ENCODE measurements around the gene BCAP29.

The BCAP29 gene

DNA sequence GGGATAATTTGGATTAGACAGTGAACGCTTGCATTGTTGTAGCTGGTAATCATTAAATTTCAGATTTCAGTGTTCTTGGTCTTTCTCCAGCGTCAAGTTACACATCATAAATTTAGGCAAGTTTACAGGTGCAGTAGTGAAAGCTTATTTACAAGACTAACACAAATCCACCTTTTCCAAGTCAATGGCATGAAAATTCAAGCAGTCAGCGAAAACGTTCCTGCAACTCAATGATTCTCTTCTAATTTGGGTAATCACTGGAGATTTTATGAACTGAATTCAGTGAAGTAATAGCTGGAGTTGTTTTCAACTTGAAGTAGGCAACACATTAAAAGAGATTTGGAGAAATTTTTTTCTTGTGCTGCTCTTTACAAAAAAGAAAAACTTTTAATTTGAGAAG, 17.9 kb downstream of the BCAP29 start:
- Mint-ChIP-seq H3K4me3 (no peak overlapping the region), H3K36me3 (peaks cover 12% of the 10 kb centered on the region), H3K27me3 (no peaks in the 10 kb centered on the region), H3K4me1 (no peaks in the 10 kb centered on the region), H3K9me3 (no peaks in the 10 kb centered on the region), H3K27ac (no peak overlapping the region)

- Mint-ChIP-seq H3K27me3 (no peaks in the 10 kb centered on the region), H3K9me3 (no peaks in the 10 kb centered on the region), H3K27ac (no peak overlapping the region), H3K4me3 (no peak overlapping the region), H3K4me1 (no peaks in the 10 kb centered on the region), H3K36me3 (peaks cover 9% of the 10 kb centered on the region)
These were observed 19.2 kb downstream of the BCAP29 start for GRCh38 chr7:107599262-107599661.

GRCh38 chr7:107600816-107601215, 20.8 kb downstream of the BCAP29 start:
- H3K27me3 Mint-ChIP-seq = no peaks in the 10 kb centered on the region
- H3K36me3 Mint-ChIP-seq = peaks cover 10% of the 10 kb centered on the region
- H3K4me3 Mint-ChIP-seq = no peak overlapping the region
- no peak overlapping the region for H3K27ac Mint-ChIP-seq
- H3K4me1 Mint-ChIP-seq = no peaks in the 10 kb centered on the region
- no peaks in the 10 kb centered on the region for H3K9me3 Mint-ChIP-seq

DNA sequence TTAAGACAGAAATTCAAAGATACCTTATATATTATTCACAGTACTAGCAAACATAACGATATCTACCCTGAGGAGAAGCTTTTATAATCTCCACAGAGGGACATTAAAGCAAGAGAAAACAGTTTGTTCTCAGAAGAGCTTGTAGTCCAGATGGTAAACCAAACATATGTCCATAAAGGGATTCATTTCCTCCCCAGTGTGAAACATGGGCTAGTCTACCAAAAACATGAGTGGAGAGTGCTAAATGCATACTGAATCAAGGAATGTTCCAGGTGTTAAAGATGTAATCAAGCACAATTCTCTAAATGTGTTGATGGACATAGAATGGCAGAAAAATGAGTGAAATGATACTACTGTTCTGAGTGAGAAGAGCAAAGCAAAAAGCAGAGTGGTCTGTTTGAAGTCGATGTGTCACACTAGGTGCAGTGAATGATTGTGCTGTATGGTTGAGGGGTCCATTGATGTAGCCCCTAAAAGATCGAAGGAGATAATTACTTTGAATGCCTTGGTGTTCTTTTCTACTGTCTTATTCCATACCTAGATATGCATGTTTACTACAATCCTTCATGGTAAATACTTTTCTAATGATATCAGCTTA, 25.3 kb downstream of the BCAP29 start:
- Mint-ChIP-seq H3K4me3 (no peak overlapping the region), H3K27ac (no peak overlapping the region), H3K9me3 (no peaks in the 10 kb centered on the region), H3K27me3 (no peaks in the 10 kb centered on the region), H3K4me1 (no peaks in the 10 kb centered on the region), H3K36me3 (peaks cover 10% of the 10 kb centered on the region)

DNA sequence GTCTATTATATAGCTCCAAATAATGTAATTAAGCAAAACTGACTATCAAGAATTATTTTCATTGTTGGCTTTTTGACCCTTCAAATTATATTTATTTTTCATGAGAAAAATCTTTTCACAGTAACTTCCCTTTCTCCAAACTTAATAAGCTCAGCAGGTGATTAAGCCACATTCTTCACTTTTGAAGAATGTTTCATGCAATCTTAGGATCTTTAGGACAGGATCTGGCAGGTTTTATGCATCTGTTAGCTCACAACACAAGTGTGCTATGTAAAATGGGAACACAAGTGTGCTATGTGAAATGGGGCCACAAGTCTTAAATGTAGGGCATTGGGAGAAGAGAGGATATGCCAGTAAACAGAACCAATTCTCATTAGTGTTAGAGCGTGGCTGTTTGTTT, 26.3 kb downstream of the BCAP29 start:
- Mint-ChIP-seq H3K27ac (no peak overlapping the region), H3K36me3 (peaks cover 10% of the 10 kb centered on the region), H3K27me3 (no peaks in the 10 kb centered on the region), H3K9me3 (no peaks in the 10 kb centered on the region), H3K4me3 (no peak overlapping the region), H3K4me1 (no peaks in the 10 kb centered on the region)

DNA sequence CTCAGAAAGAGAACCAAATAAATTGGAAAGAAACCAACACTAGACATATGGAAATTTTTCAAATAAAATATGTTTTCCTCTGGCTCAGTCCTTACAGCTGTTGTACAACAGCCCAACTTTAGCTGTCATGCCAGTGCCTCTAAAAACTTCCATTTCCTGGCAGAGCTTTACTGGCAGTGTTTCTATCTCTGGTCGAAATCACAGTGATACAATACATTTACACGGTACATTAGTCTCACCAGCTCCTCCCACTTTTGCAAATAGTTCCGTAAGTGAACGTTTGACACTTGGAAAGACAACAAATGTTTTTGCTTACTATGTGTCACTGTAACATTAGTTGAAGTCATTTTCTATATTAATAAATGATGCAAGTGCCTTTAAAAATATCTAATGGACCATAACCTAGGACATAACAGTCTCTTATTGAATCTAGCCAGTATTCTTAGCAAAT, 29.8 kb downstream of the BCAP29 start:
- Mint-ChIP-seq H3K9me3 (no peaks in the 10 kb centered on the region), H3K27me3 (no peaks in the 10 kb centered on the region), H3K4me1 (no peaks in the 10 kb centered on the region), H3K4me3 (no peak overlapping the region), H3K27ac (no peak overlapping the region), H3K36me3 (peaks cover 12% of the 10 kb centered on the region)

- Mint-ChIP-seq H3K27me3 (no peaks in the 10 kb centered on the region), H3K4me1 (no peaks in the 10 kb centered on the region), H3K4me3 (no peak overlapping the region), H3K36me3 (peaks cover 11% of the 10 kb centered on the region), H3K9me3 (no peaks in the 10 kb centered on the region), H3K27ac (no peak overlapping the region)
These were observed 30.3 kb downstream of the BCAP29 start for GRCh38 chr7:107610323-107610722.

GRCh38 chr7:107613439-107613838, 33.4 kb downstream of the BCAP29 start:
- Mint-ChIP-seq H3K4me3 (no peak overlapping the region), H3K27ac (no peak overlapping the region), H3K9me3 (no peaks in the 10 kb centered on the region), H3K4me1 (no peaks in the 10 kb centered on the region), H3K27me3 (no peaks in the 10 kb centered on the region), H3K36me3 (peaks cover 12% of the 10 kb centered on the region)

DNA sequence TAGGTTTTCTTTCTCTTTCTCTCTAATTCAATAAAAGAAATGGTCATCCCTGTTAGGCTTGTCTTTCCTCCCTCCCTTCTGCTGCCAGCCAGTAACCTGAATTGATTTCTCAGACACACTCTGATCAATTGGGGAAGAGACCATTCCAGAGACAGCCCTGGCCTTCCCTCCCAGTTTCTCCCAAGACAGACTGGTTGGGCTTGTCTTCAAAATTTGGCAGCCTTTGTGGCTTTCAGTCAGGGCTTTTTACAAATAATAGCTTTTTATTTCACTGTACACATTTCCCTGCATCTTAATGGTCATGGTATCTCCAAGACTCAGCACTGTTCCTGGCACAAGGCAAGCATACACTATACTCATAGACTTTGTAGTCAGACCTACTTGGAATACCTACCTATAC, 33.9 kb downstream of the BCAP29 start:
- Mint-ChIP-seq H3K4me3 (no peak overlapping the region), H3K27ac (no peak overlapping the region)

GRCh38 chr7:107614425-107614824, 34.4 kb downstream of the BCAP29 start:
- no peak overlapping the region for H3K27ac Mint-ChIP-seq
- no peaks in the 10 kb centered on the region for H3K27me3 Mint-ChIP-seq
- no peaks in the 10 kb centered on the region for H3K4me1 Mint-ChIP-seq
- no peak overlapping the region for H3K4me3 Mint-ChIP-seq
- H3K9me3 Mint-ChIP-seq = no peaks in the 10 kb centered on the region
- peaks cover 6% of the 10 kb centered on the region for H3K36me3 Mint-ChIP-seq

More for the DNA sequence above, 33.9 kb downstream of the BCAP29 start:
- Mint-ChIP-seq H3K27me3 (no peaks in the 10 kb centered on the region), H3K9me3 (no peaks in the 10 kb centered on the region), H3K4me1 (no peaks in the 10 kb centered on the region), H3K36me3 (peaks cover 8% of the 10 kb centered on the region)

DNA sequence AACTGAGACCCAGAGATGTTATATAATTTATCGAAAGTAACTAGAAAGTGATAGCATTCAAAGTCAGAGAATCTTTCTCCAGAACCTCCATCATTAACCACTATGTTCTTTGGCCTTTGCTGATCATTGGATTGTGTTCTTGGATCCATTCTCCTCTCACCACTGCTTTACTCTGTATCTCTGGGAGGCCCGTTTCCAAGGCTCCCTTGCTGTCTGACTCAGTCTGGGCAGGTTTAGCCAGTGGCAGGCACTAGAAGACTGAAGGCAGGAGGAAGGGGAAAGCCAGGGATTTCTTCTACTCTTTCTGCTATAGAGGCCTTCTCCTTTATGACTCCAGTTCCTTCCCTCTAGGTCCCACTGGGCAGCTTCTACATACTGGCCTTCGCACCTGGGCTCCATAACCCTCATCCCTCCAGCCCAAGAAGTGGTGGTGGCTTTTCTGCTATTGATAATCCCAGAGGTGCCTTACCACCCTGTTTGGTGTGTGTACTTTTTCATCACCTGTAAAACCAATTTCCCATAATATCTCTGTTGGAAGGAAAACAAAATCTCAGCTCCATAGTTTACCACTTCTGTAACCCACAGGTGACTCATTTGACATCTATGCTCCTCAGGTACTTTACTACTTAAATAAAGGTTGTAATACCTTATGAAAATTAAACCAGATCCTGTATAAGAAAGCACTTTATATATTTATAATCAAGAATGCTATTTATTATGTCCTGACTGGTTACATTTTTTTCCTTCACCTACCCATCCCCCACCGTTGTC, 36.0 kb downstream of the BCAP29 start:
- H3K4me1 Mint-ChIP-seq = no peaks in the 10 kb centered on the region
- no peaks in the 10 kb centered on the region for H3K27me3 Mint-ChIP-seq
- peaks cover 6% of the 10 kb centered on the region for H3K36me3 Mint-ChIP-seq
- no peaks in the 10 kb centered on the region for H3K9me3 Mint-ChIP-seq
- no peak overlapping the region for H3K4me3 Mint-ChIP-seq
- no peak overlapping the region for H3K27ac Mint-ChIP-seq

DNA sequence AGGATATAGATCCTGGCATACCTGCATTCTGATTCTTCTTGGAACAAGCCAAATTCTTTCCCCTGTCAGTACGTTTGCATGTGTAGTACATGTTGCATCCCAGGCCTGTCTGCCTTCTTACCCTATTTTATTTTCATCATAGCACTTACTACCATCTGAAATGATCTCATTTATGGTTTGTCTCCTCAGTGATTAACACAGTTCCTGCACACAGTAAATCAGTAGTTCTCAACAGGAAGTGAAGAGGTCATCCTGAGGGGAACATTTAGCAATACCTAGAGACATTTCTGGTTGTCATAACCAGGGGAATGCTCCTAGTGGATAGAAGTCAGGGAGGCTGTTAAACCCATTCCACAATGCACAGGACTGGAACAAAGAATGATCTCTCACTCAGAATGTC, 42.4 kb downstream of the BCAP29 start:
- Mint-ChIP-seq H3K4me3 (no peak overlapping the region), H3K9me3 (peaks cover 5% of the 10 kb centered on the region), H3K36me3 (no peaks in the 10 kb centered on the region)

DNA sequence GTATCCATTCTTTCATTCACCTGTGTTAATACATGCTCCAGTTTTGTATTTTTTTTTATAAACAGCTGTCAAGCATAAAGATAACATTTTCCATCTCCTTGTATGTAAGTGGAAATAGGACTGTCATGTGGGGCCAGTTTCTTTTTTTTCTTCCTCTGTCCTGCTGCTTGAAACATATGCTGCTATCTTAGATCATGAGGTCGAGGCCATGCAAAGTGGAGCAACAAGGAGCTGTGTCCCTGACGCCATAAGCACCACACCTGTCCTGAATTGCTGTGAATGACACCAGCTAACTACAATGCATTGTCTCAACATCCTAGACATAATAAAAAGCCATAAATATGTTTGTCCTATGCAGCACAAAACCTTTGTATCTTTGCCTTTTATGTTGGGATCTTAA, 42.8 kb downstream of the BCAP29 start:
- Mint-ChIP-seq H3K4me1 (no peaks in the 10 kb centered on the region), H3K4me3 (no peak overlapping the region), H3K36me3 (peaks cover 2% of the 10 kb centered on the region), H3K27me3 (no peaks in the 10 kb centered on the region), H3K27ac (no peak overlapping the region), H3K9me3 (peaks cover 5% of the 10 kb centered on the region)

More for the DNA sequence above, 42.4 kb downstream of the BCAP29 start:
- no peaks in the 10 kb centered on the region for H3K4me1 Mint-ChIP-seq
- no peaks in the 10 kb centered on the region for H3K27me3 Mint-ChIP-seq
- no peak overlapping the region for H3K27ac Mint-ChIP-seq

GRCh38 chr7:107627002-107627401, 47.0 kb downstream of the BCAP29 start:
- Mint-ChIP-seq H3K4me3 (no peak overlapping the region), H3K36me3 (peaks cover 4% of the 10 kb centered on the region), H3K27ac (no peak overlapping the region), H3K4me1 (no peaks in the 10 kb centered on the region), H3K27me3 (no peaks in the 10 kb centered on the region), H3K9me3 (peaks cover 5% of the 10 kb centered on the region)

- no peaks in the 10 kb centered on the region for H3K4me1 Mint-ChIP-seq
- peaks cover 5% of the 10 kb centered on the region for H3K9me3 Mint-ChIP-seq
- H3K27me3 Mint-ChIP-seq = no peaks in the 10 kb centered on the region
- H3K36me3 Mint-ChIP-seq = peaks cover 4% of the 10 kb centered on the region
- H3K4me3 Mint-ChIP-seq = no peak overlapping the region
- no peak overlapping the region for H3K27ac Mint-ChIP-seq
These were observed 48.5 kb downstream of the BCAP29 start for GRCh38 chr7:107628461-107629064.

DNA sequence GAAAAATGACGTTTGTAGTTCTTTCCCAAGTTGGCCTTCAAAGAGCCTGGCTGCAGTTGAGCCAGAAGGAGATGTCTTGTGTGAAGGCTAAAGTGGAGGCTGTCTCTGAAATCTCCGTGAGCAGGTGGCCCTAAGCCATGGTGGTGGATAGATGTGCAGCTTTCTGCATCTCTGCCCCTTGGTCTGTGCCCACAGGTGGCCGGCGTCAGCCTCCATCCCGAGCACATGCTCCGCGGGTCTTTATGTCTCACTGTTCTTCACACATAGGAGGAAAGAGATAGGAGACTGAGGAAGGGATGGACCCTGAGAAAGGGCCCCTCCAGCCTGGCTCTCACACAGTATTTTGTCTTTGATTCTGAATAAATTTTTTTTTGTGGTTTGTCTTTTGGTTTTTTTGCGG, 50.3 kb downstream of the BCAP29 start:
- H3K36me3 Mint-ChIP-seq = peaks cover 4% of the 10 kb centered on the region
- no peak overlapping the region for H3K27ac Mint-ChIP-seq
- no peaks in the 10 kb centered on the region for H3K27me3 Mint-ChIP-seq
- no peak overlapping the region for H3K4me3 Mint-ChIP-seq
- no peaks in the 10 kb centered on the region for H3K4me1 Mint-ChIP-seq
- peaks cover 5% of the 10 kb centered on the region for H3K9me3 Mint-ChIP-seq
